ENCODE results near the gene CLIC3.

The CLIC3 gene

GRCh38 chr9:136964171-136964689, 32.1 kb downstream of the CLIC3 start:
- DNase-seq (ENCODE audit: low read depth) = no peak

- DNase-seq (ENCODE audit: low read depth) = no peak
Observed at GRCh38 chr9:136963751-136964150, 32.6 kb downstream of the CLIC3 start.

GRCh38 chr9:136963341-136963740, 33.0 kb downstream of the CLIC3 start:
- no peak for DNase-seq (ENCODE audit: low read depth)

- DNase-seq (ENCODE audit: low read depth) = no peak
Observed at GRCh38 chr9:136962701-136963248, 33.6 kb downstream of the CLIC3 start.

GRCh38 chr9:136962163-136962562, 34.2 kb downstream of the CLIC3 start:
- no peak for DNase-seq (ENCODE audit: low read depth)

GRCh38 chr9:136961279-136962065, 34.9 kb downstream of the CLIC3 start:
- DNase-seq (ENCODE audit: low read depth) = no peak

- DNase-seq (ENCODE audit: low read depth) = no peak
Observed at GRCh38 chr9:136960938-136961275, 35.5 kb downstream of the CLIC3 start.

- no peak for DNase-seq (ENCODE audit: low read depth)
Observed at GRCh38 chr9:136960212-136960937, 36.0 kb downstream of the CLIC3 start.

- DNase-seq (ENCODE audit: low read depth) = no peak
Observed at GRCh38 chr9:136958898-136959850, 37.2 kb downstream of the CLIC3 start.

- no peak for DNase-seq (ENCODE audit: low read depth)
Observed at GRCh38 chr9:136958473-136958872, 37.9 kb downstream of the CLIC3 start.

- no peak for DNase-seq (ENCODE audit: low read depth)
Observed at GRCh38 chr9:136957901-136958300, 38.5 kb downstream of the CLIC3 start.

- no peak for DNase-seq (ENCODE audit: low read depth)
Observed at GRCh38 chr9:136957461-136957860, 38.9 kb downstream of the CLIC3 start.

- no peak for DNase-seq (ENCODE audit: low read depth)
Observed at GRCh38 chr9:136956604-136957003, 39.8 kb downstream of the CLIC3 start.

GRCh38 chr9:136955943-136956335, 40.4 kb downstream of the CLIC3 start:
- DNase-seq (ENCODE audit: low read depth) = no peak

GRCh38 chr9:136955202-136955942, 41.0 kb downstream of the CLIC3 start:
- no peak for DNase-seq (ENCODE audit: low read depth)

- no peak for DNase-seq (ENCODE audit: low read depth)
Observed at GRCh38 chr9:136954270-136955083, 41.9 kb downstream of the CLIC3 start.

GRCh38 chr9:136953771-136954269, 42.5 kb downstream of the CLIC3 start:
- no peak for DNase-seq (ENCODE audit: low read depth)

- DNase-seq (ENCODE audit: low read depth) = no peak
Observed at GRCh38 chr9:136952876-136953770, 43.2 kb downstream of the CLIC3 start.

- DNase-seq (ENCODE audit: low read depth) = no peak
Observed at GRCh38 chr9:136952321-136952850, 44.0 kb downstream of the CLIC3 start.
